ENCODE data around the gene MON2. TPM values are rescaled to one million over a fixed set of nuclear protein-coding genes. Genes with fewer than 3 reads are reported as not detected.
A peak's percentile ranks its signal among the peaks of the same experiment; 100 is the strongest.

MON2 gene
- total and polyA plus RNA-seq, 2 of the 13 experiments (the other 11 are each of a cell fraction or from before 2014, with no cell fraction given), result 10.5 to 24.8 TPM

GRCh38 chr12:62466594-62467491 lies at the start of gene MON2 (continued):
- TF ChIP-seq ZNF333 (CRISPR knock-in tag; IDR thresholded peaks at IDR 0.05; ENCODE audit: borderline replicate concordance) (no peak), KLF16 (CRISPR knock-in tag; IDR thresholded peaks at IDR 0.05) (peak in 1 of 2 experiments; percentile 85; a peak in 2 of 4 replicates), NR2F6 (IDR thresholded peaks at IDR 0.05) (no peak), NR2F6 (CRISPR knock-in tag; IDR thresholded peaks at IDR 0.05) (peak; percentile 46; the same call in 1 of the 2 replicates), STAT5B (CRISPR knock-in tag; IDR thresholded peaks at IDR 0.05) (no peak), SRSF9 (IDR thresholded peaks at IDR 0.05; ENCODE audit: borderline replicate concordance, insufficient read depth, low read depth, low read length, poor library complexity, severe bottlenecking) (no peak), MEF2D (CRISPR knock-in tag; IDR thresholded peaks at IDR 0.05) (peak; percentile 12; the same call in 1 of the 2 replicates), KDM6A (CRISPR knock-in tag; IDR thresholded peaks at IDR 0.05; ENCODE audit: low read depth) (no peak), ZNF20 (CRISPR knock-in tag; IDR thresholded peaks at IDR 0.05) (peak; percentile 67; the same call in 1 of the 2 replicates), ZGPAT (CRISPR knock-in tag; IDR thresholded peaks at IDR 0.05) (peak; percentile 85), KLF12 (CRISPR knock-in tag; IDR thresholded peaks at IDR 0.05; ENCODE audit: borderline replicate concordance) (peak; percentile 79; the same call in 1 of the 2 replicates), NR2F2 (IDR thresholded peaks at IDR 0.05; ENCODE audit: borderline replicate concordance, low read depth) (no peak), KLF9 (CRISPR knock-in tag; IDR thresholded peaks at IDR 0.05; ENCODE audit: low read depth) (no peak), ZNF224 (CRISPR knock-in tag; IDR thresholded peaks at IDR 0.05) (peak; percentile 40; the same call in 1 of the 2 replicates), MIXL1 (CRISPR knock-in tag; IDR thresholded peaks at IDR 0.05) (0 out of 2 replicates have a peak, but pooled peaks have one; percentile 23), ZNF460 (CRISPR knock-in tag; IDR thresholded peaks at IDR 0.05; ENCODE audit: borderline replicate concordance) (0 out of 2 replicates have a peak, but pooled peaks have one; percentile 8), SRF (IDR thresholded peaks at IDR 0.05; ENCODE audit: low read depth, low read length) (no peak), BCL6 (CRISPR knock-in tag; IDR thresholded peaks at IDR 0.05) (0 out of 2 replicates have a peak, but pooled peaks have one; percentile 27), ZBTB1 (CRISPR knock-in tag; IDR thresholded peaks at IDR 0.05; ENCODE audit: borderline replicate concordance) (no peak), CC2D1A (CRISPR knock-in tag; IDR thresholded peaks at IDR 0.05) (no peak), GRHL1 (CRISPR knock-in tag; conservative IDR thresholded peaks at IDR 0.05) (no peak), TAF15 (IDR thresholded peaks at IDR 0.05; ENCODE audit: low read depth, low read length, poor library complexity, severe bottlenecking) (no peak), PITX1 (CRISPR knock-in tag; IDR thresholded peaks at IDR 0.05) (peak; percentile 11; the same call in 1 of the 2 replicates), SNAI1 (CRISPR knock-in tag; IDR thresholded peaks at IDR 0.05; ENCODE audit: borderline replicate concordance) (no peak), RNF2 (conservative IDR thresholded peaks at IDR 0.05; ENCODE audit: low read depth) (no peak), ZKSCAN8 (CRISPR knock-in tag; IDR thresholded peaks at IDR 0.05; ENCODE audit: borderline replicate concordance) (no peak), ZNF749 (CRISPR knock-in tag; IDR thresholded peaks at IDR 0.05; ENCODE audit: borderline replicate concordance) (peak; percentile 34; the same call in 1 of the 2 replicates), RXRA (CRISPR knock-in tag; IDR thresholded peaks at IDR 0.05) (peak; percentile 64; the same call in 1 of the 2 replicates)
